GM12872 (cell line): ENCODE results near the gene OMG.

ENCODE experiments used
- TF ChIP-seq, protein P1 (sequence below): IDR thresholded peaks from 3 replicates; pipeline ENCODE4 v1.5.1; 2011; ENCODE audit warnings: low read depth, mild to moderate bottlenecking, low read length, moderate library complexity; ENCODE audit not compliant: insufficient read depth

OMG gene

DNA sequence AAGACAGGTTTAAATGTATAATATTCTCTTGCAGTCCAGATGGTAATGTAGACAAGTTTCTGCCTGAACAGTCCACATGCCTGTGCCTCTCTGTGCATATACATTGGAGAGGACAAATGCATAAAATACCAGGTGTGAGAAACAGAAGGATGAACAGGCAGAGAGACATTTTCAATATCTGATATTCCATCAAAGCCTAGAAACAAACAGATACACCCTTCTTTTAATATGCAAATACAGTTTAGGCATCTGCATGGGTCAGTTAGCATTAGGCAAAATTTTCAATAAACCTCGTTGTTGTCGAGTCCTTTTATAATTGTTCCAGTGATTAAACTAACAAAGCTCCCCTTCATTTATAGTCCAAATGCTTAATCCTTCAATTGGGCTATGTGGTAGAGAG lies 897 bp downstream of the OMG start:
- TF ChIP-seq, protein P1, sequence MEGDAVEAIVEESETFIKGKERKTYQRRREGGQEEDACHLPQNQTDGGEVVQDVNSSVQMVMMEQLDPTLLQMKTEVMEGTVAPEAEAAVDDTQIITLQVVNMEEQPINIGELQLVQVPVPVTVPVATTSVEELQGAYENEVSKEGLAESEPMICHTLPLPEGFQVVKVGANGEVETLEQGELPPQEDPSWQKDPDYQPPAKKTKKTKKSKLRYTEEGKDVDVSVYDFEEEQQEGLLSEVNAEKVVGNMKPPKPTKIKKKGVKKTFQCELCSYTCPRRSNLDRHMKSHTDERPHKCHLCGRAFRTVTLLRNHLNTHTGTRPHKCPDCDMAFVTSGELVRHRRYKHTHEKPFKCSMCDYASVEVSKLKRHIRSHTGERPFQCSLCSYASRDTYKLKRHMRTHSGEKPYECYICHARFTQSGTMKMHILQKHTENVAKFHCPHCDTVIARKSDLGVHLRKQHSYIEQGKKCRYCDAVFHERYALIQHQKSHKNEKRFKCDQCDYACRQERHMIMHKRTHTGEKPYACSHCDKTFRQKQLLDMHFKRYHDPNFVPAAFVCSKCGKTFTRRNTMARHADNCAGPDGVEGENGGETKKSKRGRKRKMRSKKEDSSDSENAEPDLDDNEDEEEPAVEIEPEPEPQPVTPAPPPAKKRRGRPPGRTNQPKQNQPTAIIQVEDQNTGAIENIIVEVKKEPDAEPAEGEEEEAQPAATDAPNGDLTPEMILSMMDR: no peak

DNA sequence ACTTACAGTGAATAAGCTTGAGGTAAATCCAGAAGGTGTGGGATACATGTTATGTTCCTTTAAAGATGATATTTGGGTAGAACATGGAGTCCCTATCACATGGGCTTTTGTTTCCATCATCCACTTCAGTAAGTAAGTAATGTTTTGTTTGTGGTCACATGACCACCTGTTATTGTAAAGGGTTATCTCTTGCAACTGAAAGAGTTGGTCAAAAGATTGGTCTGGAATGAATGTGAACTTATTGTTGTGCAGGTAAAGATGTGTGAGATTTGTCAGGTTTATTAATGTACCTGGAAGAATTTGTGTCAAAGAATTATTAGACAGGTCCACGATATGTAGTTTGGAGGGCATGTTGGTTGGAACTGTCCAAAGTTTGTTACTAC lies 1.6 kb downstream of the OMG start:
- TF ChIP-seq, protein P1: no peak

GRCh38 chr17:31294820-31295488 lies 2.1 kb downstream of the OMG start:
- TF ChIP-seq, protein P1: no peak

- TF ChIP-seq, protein P1: no peak
Measured at GRCh38 chr17:31294231-31294630, 2.8 kb downstream of the OMG start.

GRCh38 chr17:31293581-31293980 lies 3.5 kb downstream of the OMG start:
- TF ChIP-seq, protein P1: no peak

- TF ChIP-seq, protein P1: no peak
Measured at GRCh38 chr17:31291820-31292219, 5.2 kb downstream of the OMG start.

DNA sequence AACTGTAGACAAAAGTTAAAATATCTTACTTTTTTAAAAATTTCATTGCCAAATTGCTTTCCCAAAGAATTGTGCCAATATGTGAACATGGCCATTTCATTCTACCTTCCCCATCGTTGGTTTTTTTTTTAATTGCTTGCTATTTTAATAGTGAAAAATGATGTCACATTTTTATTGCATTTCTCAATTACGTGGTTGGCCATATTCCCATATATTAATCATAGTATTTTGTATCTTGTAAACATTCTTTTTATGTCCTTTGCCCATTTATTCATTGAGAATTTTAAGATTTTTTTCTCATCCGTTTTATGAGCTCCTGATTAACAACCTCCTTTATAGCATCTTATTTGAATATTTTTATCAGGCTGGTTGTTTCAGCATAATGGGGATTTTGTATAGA lies 7.2 kb downstream of the OMG start:
- TF ChIP-seq, protein P1: no peak
